ENCODE results near the gene AIFM3. TPM values are rescaled to one million over a fixed set of nuclear protein-coding genes. Genes with fewer than 3 reads are reported as not detected.

Gene AIFM3
- total and polyA plus RNA-seq, 11 donors: 0.25 to 3.0 (median 0.49) TPM; not detected in 2

- Histone ChIP-seq H3K9me3 (no peaks in the 10 kb centered on the region), H3K36me3 (no peaks in the 10 kb centered on the region), H3K4me3 (peak overlapping the region in 10 of 12 donors; percentile 23 to 55 (median 42)), H3K27ac (no peak overlapping the region), H3K27me3 (peaks cover 0 to 29% (median 11%) of the 10 kb centered on the region in 9 donors), H3K4me1 (peaks cover 0 to 21% (median 5%) of the 10 kb centered on the region in 12 donors)
- TF ChIP-seq POLR2A (IDR thresholded peaks at IDR 0.05) (no peak), CTCF (IDR thresholded peaks at IDR 0.05) (no peak)
- 63 to 68% (median 64%) methylated on average over 5 to 6 of the region's 6 CpGs for WGBS, 4 donors
- intact Hi-C loops (cut with DNase I): loop anchor here in 4 of 10 donors (5.0 to 10.0 kb wide), 5 partner anchors 47 to 111 kb away; partner anchors contain the start of genes CRKL (in 2 of the 4) and P2RX6 (in 1 of the 4)
- DNase-seq: peak in 2 of 5 donors; percentile 12 to 18
- no peak for ATAC-seq
Observed at GRCh38 chr22:20964090-20964798, 2.8 kb upstream of the AIFM3 start.

- Histone ChIP-seq H3K4me1 (peaks cover 0 to 21% (median 5%) of the 10 kb centered on the region in 12 donors), H3K27ac (no peak overlapping the region), H3K9me3 (no peaks in the 10 kb centered on the region), H3K36me3 (no peaks in the 10 kb centered on the region), H3K27me3 (peaks cover 0 to 29% (median 11%) of the 10 kb centered on the region in 9 donors), H3K4me3 (peak overlapping the region in 10 of 12 donors; percentile 23 to 55 (median 42))
- DNase-seq (no peak), ATAC-seq (no peak)
- 2 to 24% (median 7%) methylated on average over 2 to 28 of the region's 28 CpGs for WGBS, 4 donors
- no peak for TF ChIP-seq CTCF (IDR thresholded peaks at IDR 0.05)
- no peak for TF ChIP-seq POLR2A (IDR thresholded peaks at IDR 0.05)
- intact Hi-C loops (cut with DNase I): loop anchor here in 4 of 10 donors (5.0 to 10.0 kb wide), 6 partner anchors 47 to 110 kb away; partner anchors contain the start of genes CRKL (in 2 of the 4) and P2RX6 (in 1 of the 4)
Observed at GRCh38 chr22:20964799-20965103, 2.3 kb upstream of the AIFM3 start.

- ATAC-seq (no peak), DNase-seq (peak in 1 of 5 donors; percentile 62)
- peaks cover 0 to 21% (median 5%) of the 10 kb centered on the region in 12 donors for H3K4me1 ChIP-seq
- intact Hi-C loops (cut with DNase I): loop anchor here in 4 of 10 donors (5.0 to 10.0 kb wide), 5 partner anchors 50 to 110 kb away; partner anchors contain the start of genes CRKL (in 1 of the 4) and P2RX6 (in 1 of the 4)
- no peaks in the 10 kb centered on the region for H3K36me3 ChIP-seq
- H3K27me3 ChIP-seq: peaks cover 0 to 29% (median 11%) of the 10 kb centered on the region in 9 donors
- TF ChIP-seq POLR2A (IDR thresholded peaks at IDR 0.05) (no peak), CTCF (IDR thresholded peaks at IDR 0.05) (no peak)
- WGBS, 4 donors: 9 to 68% (median 13%) methylated on average over 6 to 65 of the region's 65 CpGs
- H3K4me3 ChIP-seq: peak overlapping the region in 11 of 12 donors; percentile 17 to 55 (median 43)
- H3K9me3 ChIP-seq: no peaks in the 10 kb centered on the region
- H3K27ac ChIP-seq: no peak overlapping the region
Observed at GRCh38 chr22:20965104-20965887, 1.8 kb upstream of the AIFM3 start.
